WTC11 (cell line): ENCODE results near the gene NUP35. TPM values are rescaled to one million over a fixed set of nuclear protein-coding genes. Genes with fewer than 3 reads are reported as not detected.

Experiments used
- total RNA-seq: library from RNA; stranded (reverse); gene quantifications from 3 replicates; pipeline ENCODE4 v1.2.3, GENCODE V29; 2021

The NUP35 gene
- total RNA-seq, 1 experiment from 2014 or later = 39.5 TPM

Other genes with a start within 250 kb of the NUP35 start
- gene NCKAP1, start 86.0 kb upstream of the NUP35 start, total RNA-seq = 148 to 173 TPM (median 149 TPM) in 3 replicates
- gene DUSP19, start 45.7 kb upstream of the NUP35 start, total RNA-seq = 3.4 to 3.9 TPM (median 3.5 TPM) in 3 replicates